Fibroblast of the aortic adventitia (primary cell): ENCODE results near the gene FERMT1. TPM values are rescaled to one million over a fixed set of nuclear protein-coding genes. Genes with fewer than 3 reads are reported as not detected.

Source experiments
- DNase-seq: peaks from one replicate; pipeline ENCODE4 v3.0.0-alpha.2; 2010; ENCODE audit warnings: low read depth
- H3K4me3 ChIP-seq: 2 replicates; pipeline ENCODE4 v1.5.1; 2011; ENCODE audit warnings: low read depth, mild to moderate bottlenecking, control low read depth, low read length, moderate library complexity
- total RNA-seq: library from RNA; depleted of rRNA; stranded (reverse); fragments of >200 nt; gene quantifications from 2 replicates; pipeline ENCODE4 v1.2.3, GENCODE V29; 2012; ENCODE audit warnings: low replicate concordance
- TF ChIP-seq, protein P1 (sequence below): IDR thresholded peaks from 2 replicates; pipeline ENCODE4 v1.5.1; 2011; ENCODE audit warnings: mild to moderate bottlenecking, low read length, control low read depth, inconsistent platforms; ENCODE audit not compliant: insufficient read depth

The FERMT1 gene
- total RNA-seq, 1 donor: 8.8 TPM

DNA sequence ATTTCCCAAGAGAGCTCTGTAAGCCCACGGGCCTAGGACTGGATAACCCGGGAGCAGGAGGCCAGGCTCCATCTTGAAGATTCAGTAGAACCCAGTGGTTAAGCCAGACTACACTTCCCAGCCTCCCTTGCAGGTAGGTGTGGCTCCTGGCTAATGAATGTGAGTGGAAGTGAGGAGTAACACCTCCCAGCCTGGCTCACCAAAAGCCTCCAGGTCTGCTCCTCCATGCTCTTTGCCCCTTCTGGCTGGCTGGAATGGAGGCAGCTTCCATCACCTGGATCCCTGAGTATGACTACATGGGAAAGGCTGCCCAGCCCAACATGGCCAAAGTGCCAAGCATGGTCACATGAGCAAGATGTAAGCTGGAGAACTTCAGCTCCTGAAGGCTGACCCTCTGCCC is 78.7 kb downstream of the FERMT1 start:
- TF ChIP-seq, protein P1, sequence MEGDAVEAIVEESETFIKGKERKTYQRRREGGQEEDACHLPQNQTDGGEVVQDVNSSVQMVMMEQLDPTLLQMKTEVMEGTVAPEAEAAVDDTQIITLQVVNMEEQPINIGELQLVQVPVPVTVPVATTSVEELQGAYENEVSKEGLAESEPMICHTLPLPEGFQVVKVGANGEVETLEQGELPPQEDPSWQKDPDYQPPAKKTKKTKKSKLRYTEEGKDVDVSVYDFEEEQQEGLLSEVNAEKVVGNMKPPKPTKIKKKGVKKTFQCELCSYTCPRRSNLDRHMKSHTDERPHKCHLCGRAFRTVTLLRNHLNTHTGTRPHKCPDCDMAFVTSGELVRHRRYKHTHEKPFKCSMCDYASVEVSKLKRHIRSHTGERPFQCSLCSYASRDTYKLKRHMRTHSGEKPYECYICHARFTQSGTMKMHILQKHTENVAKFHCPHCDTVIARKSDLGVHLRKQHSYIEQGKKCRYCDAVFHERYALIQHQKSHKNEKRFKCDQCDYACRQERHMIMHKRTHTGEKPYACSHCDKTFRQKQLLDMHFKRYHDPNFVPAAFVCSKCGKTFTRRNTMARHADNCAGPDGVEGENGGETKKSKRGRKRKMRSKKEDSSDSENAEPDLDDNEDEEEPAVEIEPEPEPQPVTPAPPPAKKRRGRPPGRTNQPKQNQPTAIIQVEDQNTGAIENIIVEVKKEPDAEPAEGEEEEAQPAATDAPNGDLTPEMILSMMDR: no peak
- H3K4me3 ChIP-seq: no peak overlapping the region
- no peak for DNase-seq

DNA sequence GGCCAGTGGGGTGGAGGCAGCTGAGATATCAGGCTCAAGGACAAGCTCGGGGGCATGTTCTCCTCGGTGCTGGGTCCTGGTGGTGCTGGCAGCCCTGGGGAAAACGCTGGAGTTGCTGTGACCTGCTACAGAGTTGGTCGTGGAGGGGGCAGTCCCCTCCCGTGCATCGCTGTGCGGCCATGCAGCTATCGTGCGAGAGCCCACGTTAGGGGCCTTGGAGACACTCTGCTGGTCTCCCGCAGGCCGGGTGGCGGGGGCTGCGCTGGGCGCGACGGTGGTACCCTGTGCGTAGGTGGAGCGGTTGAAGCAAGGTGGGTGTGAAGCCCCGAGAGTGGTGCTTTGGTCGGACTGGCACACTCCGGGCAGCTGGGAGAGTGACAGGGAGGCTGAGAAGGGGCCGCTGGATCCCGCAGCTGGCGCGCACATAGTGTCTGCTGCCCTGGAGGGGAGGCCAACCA is 81.0 kb downstream of the FERMT1 start:
- TF ChIP-seq, protein P1: no peak
- no peak for DNase-seq
- no peak overlapping the region for H3K4me3 ChIP-seq

DNA sequence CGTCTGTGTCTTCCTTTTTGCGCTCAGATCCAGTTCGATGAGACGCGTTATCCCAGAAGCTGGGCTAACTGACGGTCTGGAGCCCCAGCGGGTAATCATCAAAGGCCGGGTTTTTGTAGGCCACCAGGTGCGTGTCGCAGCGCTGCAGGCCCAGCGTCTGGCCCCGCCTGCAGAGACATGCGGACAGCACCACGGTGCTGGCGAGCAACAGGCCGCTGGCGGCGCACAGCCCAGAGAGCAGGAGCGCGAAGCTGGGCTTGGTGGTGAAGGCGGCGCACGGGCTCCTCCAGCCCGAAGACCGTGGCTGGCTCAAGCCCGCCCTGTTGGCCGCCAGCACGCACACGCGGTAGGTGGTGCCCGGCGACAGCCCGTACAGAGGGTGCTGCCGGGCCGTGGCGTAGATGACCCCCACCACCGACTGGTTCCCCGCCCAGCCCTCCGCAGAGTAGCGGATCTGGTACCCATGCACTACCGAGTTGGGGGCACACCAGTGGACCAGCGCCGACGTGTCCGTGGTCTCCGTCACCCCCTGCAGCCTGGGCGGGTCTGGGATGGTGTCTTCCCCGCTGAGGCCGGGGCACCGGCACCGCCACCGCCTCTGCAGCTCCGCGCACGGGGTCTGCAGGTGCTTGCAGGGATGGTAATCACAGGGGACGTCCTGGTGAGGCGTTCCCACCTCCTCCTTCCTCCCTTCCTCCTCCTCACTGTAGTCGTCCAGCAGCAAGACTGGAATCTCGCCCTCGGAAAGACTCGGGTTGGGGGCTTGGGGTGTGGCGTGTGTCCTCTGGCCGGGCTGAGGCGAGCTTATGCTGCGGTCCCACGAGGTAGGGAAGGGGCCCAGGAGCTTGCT is 81.6 kb downstream of the FERMT1 start:
- H3K4me3 ChIP-seq: no peak overlapping the region
- no peak for DNase-seq
- TF ChIP-seq, protein P1: no peak

DNA sequence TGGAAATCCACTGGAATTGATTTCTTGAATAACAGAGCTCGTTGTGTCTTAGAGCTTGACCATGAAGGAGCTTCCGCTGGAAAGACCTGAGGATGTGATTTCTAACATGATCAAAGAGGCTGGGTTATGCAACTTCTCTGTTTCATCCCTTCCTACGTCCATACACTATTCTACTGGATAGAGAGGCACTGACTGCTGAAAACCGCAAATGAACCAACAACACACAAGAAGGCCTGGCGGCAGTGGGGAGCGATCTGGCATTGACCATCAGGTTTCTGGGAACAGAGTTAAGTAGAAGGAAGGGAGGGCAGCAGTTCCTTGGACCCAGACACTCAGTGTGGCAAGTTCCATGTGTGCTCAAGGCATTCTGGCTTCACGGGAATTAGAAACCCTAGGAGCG is 82.3 kb downstream of the FERMT1 start:
- TF ChIP-seq, protein P1: no peak
- H3K4me3 ChIP-seq: no peak overlapping the region
- DNase-seq: no peak

DNA sequence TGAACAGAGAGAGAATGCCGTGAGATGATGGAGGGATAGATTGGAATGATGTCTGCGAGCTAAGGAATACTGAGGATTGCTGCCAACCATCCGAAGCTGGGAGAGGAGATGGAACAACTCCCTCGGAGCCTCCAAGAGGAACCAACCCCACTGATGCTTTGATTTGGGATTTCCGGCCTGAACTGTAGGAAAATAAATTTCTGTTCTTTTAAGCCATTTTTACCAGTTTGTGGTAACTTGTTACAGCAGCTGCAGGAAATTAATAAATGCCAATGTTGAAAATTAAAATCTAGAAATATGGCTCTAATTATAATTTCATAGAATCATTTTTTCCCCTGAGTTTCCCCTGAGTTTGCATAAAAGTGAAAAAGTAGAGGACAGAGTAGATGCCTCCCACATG is 83.1 kb downstream of the FERMT1 start:
- TF ChIP-seq, protein P1: no peak
- no peak for DNase-seq
- no peak overlapping the region for H3K4me3 ChIP-seq

DNA sequence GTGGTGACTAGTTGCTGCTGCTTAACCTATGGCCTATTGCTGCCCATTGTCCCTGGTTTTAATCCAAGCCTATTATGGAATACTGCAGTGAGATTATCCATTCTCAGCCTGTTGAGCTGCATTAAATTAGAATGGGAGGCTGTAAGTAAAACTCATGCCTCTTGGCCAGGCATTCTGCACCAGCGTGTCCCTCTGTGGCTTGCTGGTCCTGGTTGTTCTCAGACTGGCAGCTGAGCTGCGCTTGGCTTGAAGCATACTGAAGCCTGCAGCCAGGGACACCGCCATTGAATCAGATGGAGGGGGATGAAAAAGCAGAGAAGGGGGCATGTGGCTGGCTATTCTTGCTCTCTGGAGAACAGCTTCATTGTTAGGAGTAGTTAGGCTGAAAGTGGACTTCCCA is 84.6 kb downstream of the FERMT1 start:
- no peak overlapping the region for H3K4me3 ChIP-seq
- DNase-seq: no peak
- TF ChIP-seq, protein P1: no peak
